H1 (cell line): ENCODE results near the gene HK2. TPM values are rescaled to one million over a fixed set of nuclear protein-coding genes. Genes with fewer than 3 reads are reported as not detected.

Source experiments
- CTCF ChIA-PET: fragments of 300-600 bp; sonication (Branson Sonifier 250); formaldehyde crosslinking; loops from one replicate; lab custom pipeline; 2021; ENCODE audit not compliant: partially characterized antibody; lab: Charles Lee
- POLR2A ChIA-PET: fragments of 300-600 bp; sonication (Branson Sonifier 250); formaldehyde crosslinking; loops from one replicate; lab custom pipeline; 2021; ENCODE audit warnings: inconsistent platforms; ENCODE audit not compliant: partially characterized antibody; lab: Charles Lee
- DNase-seq, 2 experiments: peaks; one replicate each; pipeline versions ENCODE4 v3.0.0 to v3.0.0-alpha.2; 2010 to 2022; ENCODE audit warnings: low spot score in 2 of 2, low read depth in 1 of 2, mixed read lengths in 1 of 2
- FAIRE-seq: peaks from 2 replicates; lab custom pipeline; 2011; peaks lifted over from hg19 to GRCh38; lab: Jason Lieb, UNC
- H2AFZ ChIP-seq: 2 replicates; pipeline ENCODE4 v1.8.1; 2012; ENCODE audit warnings: low read length, inconsistent platforms
- H2AK5ac ChIP-seq: 2 replicates; pipeline ENCODE4 v1.6.1; 2013; ENCODE audit warnings: low read depth, low read length
- H2BK120ac ChIP-seq: replicated peaks from 2 replicates; pipeline ENCODE3; 2013; ENCODE audit warnings: low read depth, low read length, inconsistent platforms
- H2BK12ac ChIP-seq: 2 replicates; pipeline ENCODE4 v1.6.1; 2013; ENCODE audit warnings: low read depth, low read length
- H2BK15ac ChIP-seq: 2 replicates; pipeline ENCODE4 v1.6.1; 2013; ENCODE audit warnings: low read length
- H2BK20ac ChIP-seq: 2 replicates; pipeline ENCODE4 v1.6.1; 2013; ENCODE audit warnings: low read length
- H2BK5ac ChIP-seq: 2 replicates; pipeline ENCODE4 v1.6.1; 2013; ENCODE audit warnings: low read depth, low read length
- H3K14ac ChIP-seq: 2 replicates; pipeline ENCODE4 v1.6.1; 2013; ENCODE audit warnings: inconsistent platforms; ENCODE audit not compliant: insufficient read length
- H3K18ac ChIP-seq: 2 replicates; pipeline ENCODE4 v1.6.1; 2013; ENCODE audit warnings: low read length; ENCODE audit errors: extremely low read depth
- H3K23ac ChIP-seq: 2 replicates; pipeline ENCODE4 v1.6.1; 2013; ENCODE audit warnings: inconsistent platforms; ENCODE audit not compliant: insufficient read length
- H3K23me2 ChIP-seq: 2 replicates; pipeline ENCODE4 v1.6.1; 2013; ENCODE audit warnings: low read depth, low read length
- H3K27ac ChIP-seq: 2 replicates; pipeline ENCODE4 v1.6.1; 2011; ENCODE audit warnings: low read depth, low read length, inconsistent platforms
- H3K27me3 ChIP-seq, 4 experiments: replicated peaks in 1 of 4; 1 replicate in 1 of 4; 2 replicates in 3 of 4; pipeline versions ENCODE4 v1.6.1 to v1.8.1; 2011 to 2013; ENCODE audit warnings: low read length in 3 of 4, mild to moderate bottlenecking in 3 of 4, inconsistent platforms in 2 of 4, mixed read lengths in 2 of 4, moderate library complexity in 1 of 4; ENCODE audit not compliant: control insufficient read depth in 3 of 4, insufficient read depth in 3 of 4; ENCODE audit errors: extremely low read depth in 1 of 4
- H3K36me3 ChIP-seq, 4 experiments: 2 replicates each; pipeline versions ENCODE4 v1.6.1 to v1.8.1; 2011 to 2013; ENCODE audit warnings: mild to moderate bottlenecking in 4 of 4, low read length in 3 of 4, moderate library complexity in 2 of 4, control low read depth in 1 of 4, inconsistent platforms in 1 of 4; ENCODE audit not compliant: insufficient read depth in 4 of 4, control insufficient read depth in 2 of 4
- H3K4ac ChIP-seq: replicated peaks from 2 replicates; pipeline ENCODE3; 2013; ENCODE audit warnings: low read length, low read depth, mixed read lengths, inconsistent platforms; ENCODE audit not compliant: insufficient read length
- H3K4me1 ChIP-seq, 4 experiments: replicated peaks in 1 of 4; 1 replicate in 1 of 4; 2 replicates in 3 of 4; pipeline versions ENCODE4 v1.6.1 to v1.8.1; 2011 to 2013; ENCODE audit warnings: low read length in 3 of 4, inconsistent platforms in 2 of 4, mixed read lengths in 1 of 4; ENCODE audit not compliant: insufficient read depth in 4 of 4, control insufficient read depth in 3 of 4
- H3K4me2 ChIP-seq, 2 experiments: 2 replicates each; pipeline versions ENCODE4 v1.6.1 to v1.8.1; 2011 to 2013; ENCODE audit warnings: low read depth in 2 of 2, low read length in 2 of 2, control low read depth in 1 of 2, inconsistent platforms in 1 of 2, mild to moderate bottlenecking in 1 of 2; ENCODE audit not compliant: insufficient read depth in 1 of 2
- H3K4me3 ChIP-seq, 4 experiments: fragments of 200-600, 300-600 bp in 1 of 4; sonication (generic), shearing (Covaris generic), sonication (Bioruptor Twin) in 1 of 4; 2 replicates each; pipeline versions ENCODE4 v1.5.1 to v1.8.1; 2011 to 2016; ENCODE audit warnings: low read length in 4 of 4, low read depth in 3 of 4, control low read depth in 2 of 4, inconsistent platforms in 2 of 4, mild to moderate bottlenecking in 2 of 4, mixed read lengths in 1 of 4, moderate library complexity in 1 of 4; ENCODE audit not compliant: insufficient read depth in 2 of 4; ENCODE audit errors: extremely low read depth in 1 of 4
- H3K56ac ChIP-seq: replicated peaks from 2 replicates; pipeline ENCODE3; 2013; ENCODE audit warnings: low read depth, mild to moderate bottlenecking, mixed read lengths, low read length, inconsistent platforms; ENCODE audit not compliant: insufficient read length
- H3K79me1 ChIP-seq: 2 replicates; pipeline ENCODE4 v1.6.1; 2013; ENCODE audit warnings: low read depth, low read length, control low read depth
- H3K79me2 ChIP-seq, 2 experiments: 2 replicates each; pipeline versions ENCODE4 v1.6.1 to v1.8.1; 2012 to 2013; ENCODE audit warnings: low read length in 2 of 2, mild to moderate bottlenecking in 2 of 2, inconsistent platforms in 1 of 2; ENCODE audit not compliant: insufficient read depth in 2 of 2, control insufficient read depth in 1 of 2
- H3K9ac ChIP-seq, 4 experiments: replicated peaks in 1 of 4; 1 replicate in 1 of 4; 2 replicates in 3 of 4; pipeline versions ENCODE4 v1.6.1 to v1.8.1; 2011 to 2013; ENCODE audit warnings: low read depth in 3 of 4, low read length in 3 of 4, control low read depth in 2 of 4, mild to moderate bottlenecking in 2 of 4, moderate library complexity in 2 of 4, inconsistent platforms in 1 of 4; ENCODE audit errors: extremely low read depth in 1 of 4
- H3K9me3 ChIP-seq, 2 experiments: 2 replicates each; pipeline versions ENCODE4 v1.6.1 to v1.8.1; 2012 to 2013; ENCODE audit warnings: mild to moderate bottlenecking in 2 of 2, moderate library complexity in 2 of 2, control low read depth in 1 of 2, inconsistent platforms in 1 of 2, low read depth in 1 of 2, low read length in 1 of 2, mixed read lengths in 1 of 2; ENCODE audit not compliant: insufficient read depth in 2 of 2
- H4K20me1 ChIP-seq, 2 experiments: replicated peaks in 1 of 2; 2 replicates each; pipeline versions ENCODE3 to v1.8.1; 2011 to 2013; ENCODE audit warnings: inconsistent platforms in 2 of 2, low read length in 2 of 2, mild to moderate bottlenecking in 1 of 2; ENCODE audit not compliant: insufficient read depth in 2 of 2, control insufficient read depth in 1 of 2
- H4K5ac ChIP-seq: 2 replicates; pipeline ENCODE4 v1.6.1; 2013; ENCODE audit warnings: low read length, low read depth, mixed read lengths, inconsistent platforms; ENCODE audit not compliant: insufficient read length
- H4K8ac ChIP-seq: 2 replicates; pipeline ENCODE4 v1.8.0; 2013; ENCODE audit warnings: mild to moderate bottlenecking, moderate library complexity, low read length, inconsistent platforms; ENCODE audit not compliant: insufficient read depth; ENCODE audit errors: extremely low read depth
- H4K91ac ChIP-seq: replicated peaks from 2 replicates; pipeline ENCODE3; 2013; ENCODE audit warnings: low read length, mixed read lengths, inconsistent platforms; ENCODE audit not compliant: insufficient read length
- FOSL1 ChIP-seq: IDR thresholded peaks from 2 replicates; pipeline ENCODE4 v1.6.1; 2011; ENCODE audit warnings: mild to moderate bottlenecking, low read depth, low read length, moderate library complexity; ENCODE audit not compliant: insufficient read depth
- GTF2F1 ChIP-seq: IDR thresholded peaks from 2 replicates; pipeline ENCODE4 v1.6.1; 2012; ENCODE audit warnings: low read depth, low read length, improper control_type of control experiment, borderline replicate concordance
- KDM1A ChIP-seq: fragments of 200-600, 300-600 bp; sonication (generic); IDR thresholded peaks from 2 replicates; pipeline ENCODE4 v1.7.1; 2016; ENCODE audit warnings: mild to moderate bottlenecking, low read length, borderline replicate concordance
- PHF8 ChIP-seq: fragments of 200-600 bp; sonication (generic); conservative IDR thresholded peaks from 2 replicates; pipeline ENCODE4 v1.7.1; 2012; ENCODE audit warnings: low read depth, mild to moderate bottlenecking, inconsistent platforms, low read length, moderate library complexity
- RNF2 ChIP-seq: fragments of 200-900, 300-1000 bp; sonication (generic); IDR thresholded peaks from 2 replicates; pipeline ENCODE4 v1.7.1; 2016; ENCODE audit warnings: borderline replicate concordance, low read depth, mild to moderate bottlenecking, antibody characterized with exemption, low read length; ENCODE audit not compliant: poor library complexity, severe bottlenecking; ENCODE audit errors: missing control alignments
- SIX5 ChIP-seq: IDR thresholded peaks from 2 replicates; pipeline ENCODE4 v1.6.1; 2011; ENCODE audit warnings: mild to moderate bottlenecking, low read depth, low read length
- SUZ12 ChIP-seq: fragments of 200-600 bp; sonication (generic); IDR thresholded peaks from 2 replicates; pipeline ENCODE4 v1.6.1; 2012; ENCODE audit warnings: mild to moderate bottlenecking, inconsistent platforms, low read length, moderate library complexity, mixed read lengths
- WGBS, 2 experiments: shearing (Covaris generic) in 1 of 2; methylation state at CpG; one replicate each; pipeline versions ENCODE4 v1.1.6 to v1.1.7; 2013 to 2015; ENCODE audit warnings: low lambda C conversion rate in 2 of 2, mixed read lengths in 2 of 2, inconsistent platforms in 1 of 2, low coverage in 1 of 2, missing lambda C conversion rate in 1 of 2; ENCODE audit not compliant: insufficient replicate concordance in 2 of 2, insufficient coverage in 1 of 2, insufficient read length in 1 of 2; ENCODE audit errors: extremely low coverage in 1 of 2, missing lambda C conversion rate in 1 of 2; 5-methylcytosine and 5-hydroxymethylcytosine counted together
- polyA plus RNA-seq, 7 experiments: library from polyadenylated mRNA; depleted of rRNA in 3 of 7; stranded (reverse) in 5 of 7; unstranded in 2 of 7; fragments of >200 nt in 5 of 7; fragments of 200-250 nt in 2 of 7; gene quantifications; 1 replicate in 5 of 7; 2 replicates in 1 of 7; 4 replicates in 1 of 7; pipeline versions ENCODE4 v1.2.1 to v1.2.3, GENCODE V29; 2011 to 2013; ENCODE audit warnings: missing spikeins in 2 of 7, mixed read lengths in 2 of 7
- total RNA-seq: library from RNA; stranded (reverse); fragmentation: NEBNext Ultra II Directional; extraction: Animal tissue kit (Norgen Biotek cat#: 25700); gene quantifications from 2 replicates; pipeline ENCODE4 v1.2.1, GENCODE V29; 2021

The HK2 gene
- total and polyA plus RNA-seq, 2 of the 8 experiments (the other 6 are each of a cell fraction or from before 2014, with no cell fraction given): 22.1 to 61.9 TPM

- H3K27me3 ChIP-seq: no peaks in the 10 kb centered on the region
- H3K36me3 ChIP-seq: peaks cover 56 to 86% (median 80%) of the 10 kb centered on the region in 4 experiments
- 94% methylated on average over 18 of the region's 20 CpGs; no CpG with 5 or more reads in 1 of the 2 experiments for WGBS, 2 experiments
- H3K23me2 ChIP-seq: no peaks in the 10 kb centered on the region
- no peak overlapping the region for H2BK20ac ChIP-seq
- no peak overlapping the region for H3K4ac ChIP-seq
- H4K8ac ChIP-seq: no peak overlapping the region
- no peak overlapping the region for H3K56ac ChIP-seq
- H2AK5ac ChIP-seq: no peak overlapping the region
- H3K27ac ChIP-seq: no peak overlapping the region
- H3K79me2 ChIP-seq: no peaks in the 10 kb centered on the region; a peak in 1 of 4 replicates
- POLR2A ChIA-PET: interaction anchor here (0.8 kb wide), 1 partner anchor 15 kb away, joined by 3 read pairs; no protein-coding TSS in a partner anchor
- H3K18ac ChIP-seq: no peak overlapping the region
- no peak overlapping the region for H3K23ac ChIP-seq
- H4K91ac ChIP-seq: no peak overlapping the region
- CTCF ChIA-PET: interaction anchor here (0.6 to 7.2 kb wide), 8 partner anchors 40 to 191 kb away, joined by 3 to 99 read pairs (median 6); partner anchors contain the start of gene HK2
- no peak overlapping the region for H3K9ac ChIP-seq
- H2AFZ ChIP-seq: no peak overlapping the region
- H2BK12ac ChIP-seq: no peak overlapping the region
- DNase-seq (no peak), FAIRE-seq (no peak)
- no peak overlapping the region for H3K4me3 ChIP-seq
- no peak overlapping the region for H4K5ac ChIP-seq
- H3K4me2 ChIP-seq: no peak overlapping the region
- H2BK15ac ChIP-seq: no peak overlapping the region
- no peak overlapping the region for H2BK120ac ChIP-seq
- no peaks in the 10 kb centered on the region for H3K9me3 ChIP-seq
- no peak overlapping the region for H3K14ac ChIP-seq
- no peak overlapping the region for H2BK5ac ChIP-seq
- H4K20me1 ChIP-seq: peaks cover 4 to 6% of the 10 kb centered on the region in 2 experiments
- peaks cover 0 to 3% (median 0%) of the 10 kb centered on the region in 4 experiments; a peak in 3 of 7 replicates for H3K4me1 ChIP-seq
- no peaks in the 10 kb centered on the region for H3K79me1 ChIP-seq
- TF ChIP-seq RNF2: no peak
- no peak for TF ChIP-seq SIX5
- no peak for TF ChIP-seq PHF8
- TF ChIP-seq SUZ12: no peak
- TF ChIP-seq FOSL1: no peak
- TF ChIP-seq GTF2F1: no peak
- TF ChIP-seq KDM1A: no peak
Measured at GRCh38 chr2:74878551-74878950, 44.6 kb downstream of the HK2 start.
